HL-60 (cell line): ENCODE results near the gene SNW1.
A peak's percentile ranks its signal among the peaks of the same experiment; 100 is the strongest.

Source experiments
- DNase-seq, 2 experiments: peaks; one replicate each; pipeline ENCODE4 v3.0.0-alpha.2; 2010 to 2020; ENCODE audit warnings: low read depth in 1 of 2, low spot score in 1 of 2
- H3K27ac ChIP-seq: fragments of 250-450 bp; sonication (Bioruptor Pico); replicated peaks from 2 replicates; pipeline ENCODE4 v1.5.1; 2020; ENCODE audit warnings: mild to moderate bottlenecking, moderate library complexity
- H3K27me3 ChIP-seq: fragments of 250-450 bp; sonication (Bioruptor Pico); 2 replicates; pipeline ENCODE4 v1.5.1; 2021; ENCODE audit warnings: mild to moderate bottlenecking, moderate library complexity; ENCODE audit not compliant: insufficient read depth, poor library complexity, severe bottlenecking
- H3K4me3 ChIP-seq: replicated peaks from 2 replicates; pipeline ENCODE4 v1.5.1; 2011; ENCODE audit warnings: mild to moderate bottlenecking, control low read depth, low read length; ENCODE audit not compliant: insufficient read depth
- CTCF ChIP-seq: IDR thresholded peaks from one replicate; pipeline ENCODE4 v1.5.1; 2011; ENCODE audit warnings: low read length, control low read depth, inconsistent platforms; ENCODE audit not compliant: insufficient read depth
- GABPA ChIP-seq: IDR thresholded peaks from 2 replicates; pipeline ENCODE4 v1.6.1; 2012; ENCODE audit warnings: low read depth
- POLR2AphosphoS5 ChIP-seq: IDR thresholded peaks from 2 replicates; pipeline ENCODE4 v1.6.1; 2012; ENCODE audit warnings: low read depth
- REST ChIP-seq: IDR thresholded peaks from 2 replicates; pipeline ENCODE4 v1.6.1; 2012; ENCODE audit warnings: low read depth; ENCODE audit not compliant: insufficient replicate concordance
- SPI1 ChIP-seq: IDR thresholded peaks from 2 replicates; pipeline ENCODE4 v1.6.1; 2012; ENCODE audit warnings: low read depth, mild to moderate bottlenecking, borderline replicate concordance

Gene SNW1

GRCh38 chr14:77710364-77710763 is 50.6 kb downstream of the SNW1 start:
- no peak overlapping the region for H3K4me3 ChIP-seq
- no peaks in the 10 kb centered on the region for H3K27me3 ChIP-seq
- H3K27ac ChIP-seq = no peak overlapping the region
- TF ChIP-seq GABPA = no peak
- no peak for TF ChIP-seq REST
- TF ChIP-seq CTCF = no peak
- no peak for TF ChIP-seq SPI1
- no peak for TF ChIP-seq POLR2AphosphoS5
- DNase-seq = no peak

- H3K4me3 ChIP-seq = peak overlapping the region; percentile 67
- H3K27ac ChIP-seq = no peak overlapping the region
- H3K27me3 ChIP-seq = no peaks in the 10 kb centered on the region
- TF ChIP-seq SPI1 (no peak), REST (no peak), POLR2AphosphoS5 (no peak), CTCF (no peak), GABPA (no peak)
- DNase-seq = no peak
These were observed 51.5 kb downstream of the SNW1 start for GRCh38 chr14:77709412-77709811.

- Histone ChIP-seq H3K27ac (peak overlapping the region; percentile 78), H3K4me3 (peak overlapping the region; percentile 67), H3K27me3 (no peaks in the 10 kb centered on the region)
- DNase-seq = no peak
- TF ChIP-seq CTCF (no peak), POLR2AphosphoS5 (no peak), GABPA (no peak), REST (no peak), SPI1 (no peak)
These were observed 52.2 kb downstream of the SNW1 start for GRCh38 chr14:77708749-77709148.
